SH-SY5Y (cell line): Measurements from ENCODE around the gene C1RL.

Experiments used
- GATA2 ChIP-seq: IDR thresholded peaks from 2 replicates; pipeline ENCODE4 v1.6.1; 2011; ENCODE audit warnings: mild to moderate bottlenecking, low read depth, low read length
- GATA3 ChIP-seq: IDR thresholded peaks from 2 replicates; pipeline ENCODE4 v1.6.1; 2011; ENCODE audit warnings: low read depth, mild to moderate bottlenecking, low read length, moderate library complexity

The C1RL gene

DNA sequence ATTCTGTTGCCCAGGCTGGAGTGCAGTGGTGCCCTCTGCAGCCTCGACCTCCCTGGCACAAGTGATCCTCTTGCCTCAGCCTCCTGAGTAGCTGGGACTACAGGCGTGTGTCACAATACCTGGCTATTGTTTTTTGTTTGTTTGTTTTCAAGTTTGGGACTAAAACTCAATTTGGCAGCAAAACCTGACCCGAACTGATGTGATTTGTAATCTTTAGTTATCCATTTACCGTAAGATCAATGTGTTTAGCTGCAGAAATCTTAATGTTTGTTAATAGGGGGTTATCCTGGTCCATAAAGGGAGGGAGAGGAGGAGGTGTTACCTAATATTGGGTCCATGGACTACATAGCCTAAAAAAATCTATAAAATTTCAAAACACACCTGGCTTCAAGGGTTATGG, 49.2 kb downstream of the C1RL start:
- no peak for TF ChIP-seq GATA2
- TF ChIP-seq GATA3, result no peak

GRCh38 chr12:7058850-7059395, 50.1 kb downstream of the C1RL start:
- TF ChIP-seq GATA3 (no peak), GATA2 (no peak)

- TF ChIP-seq GATA2 (no peak), GATA3 (no peak)
Observed at GRCh38 chr12:7058163-7058845, 50.7 kb downstream of the C1RL start.

GRCh38 chr12:7054925-7055324, 54.1 kb downstream of the C1RL start:
- TF ChIP-seq GATA3 (no peak), GATA2 (no peak)

DNA sequence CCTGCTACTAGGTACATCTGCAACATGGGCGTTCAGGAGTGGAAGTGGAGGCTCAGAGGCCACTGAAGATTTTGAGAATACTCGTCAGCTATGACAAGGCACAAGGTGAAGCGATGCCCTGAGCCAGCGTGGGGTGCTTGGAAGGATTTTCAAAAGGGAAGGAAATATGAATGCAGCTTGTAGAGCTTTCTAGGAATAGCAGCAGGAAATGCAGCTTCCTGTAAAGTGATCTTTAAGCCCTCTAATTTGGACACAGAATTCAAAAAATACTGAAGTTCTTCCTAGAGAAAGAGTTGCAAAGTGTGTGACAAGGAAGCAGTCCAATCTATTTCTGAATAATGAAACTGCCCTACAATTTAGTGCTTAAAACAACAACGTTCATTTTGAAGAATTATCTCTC, 61.7 kb downstream of the C1RL start:
- TF ChIP-seq GATA2, result no peak
- TF ChIP-seq GATA3, result no peak

GRCh38 chr12:7046383-7047105, 62.5 kb downstream of the C1RL start:
- TF ChIP-seq GATA2 (no peak), GATA3 (no peak)

- TF ChIP-seq GATA2 (no peak), GATA3 (no peak)
Observed at GRCh38 chr12:7045913-7046312, 63.1 kb downstream of the C1RL start.
